Subcutaneous abdominal adipose tissue (tissue), 5 donors: ENCODE data around the gene LDB2.

Experiments used
- H3K27ac ChIP-seq: one replicate; pipeline ENCODE4 v1.7.0; 2013; ENCODE audit warnings: low read depth, mild to moderate bottlenecking, inconsistent platforms, low read length, moderate library complexity
- H3K27me3 ChIP-seq, 5 donors: one replicate each; pipeline ENCODE4 v1.7.0; 2013; ENCODE audit warnings: low read length in 5 of 5, inconsistent platforms in 1 of 5; ENCODE audit not compliant: control insufficient read depth in 5 of 5, insufficient read depth in 4 of 5
- H3K36me3 ChIP-seq, 5 donors: one replicate each; pipeline ENCODE4 v1.7.0; 2013; ENCODE audit warnings: low read length in 5 of 5; ENCODE audit not compliant: control insufficient read depth in 5 of 5, insufficient read depth in 5 of 5
- H3K4me1 ChIP-seq, 5 donors: one replicate each; pipeline ENCODE4 v1.7.0; 2013; ENCODE audit warnings: low read length in 5 of 5, mild to moderate bottlenecking in 3 of 5, moderate library complexity in 1 of 5; ENCODE audit not compliant: control insufficient read depth in 5 of 5, insufficient read depth in 5 of 5
- H3K4me3 ChIP-seq, 5 donors: one replicate each; pipeline ENCODE4 v1.7.0; 2013; ENCODE audit warnings: low read length in 5 of 5, low read depth in 1 of 5
- H3K9ac ChIP-seq, 5 donors: one replicate each; pipeline ENCODE4 v1.7.0; 2013; ENCODE audit warnings: low read length in 5 of 5, mild to moderate bottlenecking in 4 of 5, moderate library complexity in 3 of 5
- H3K9me3 ChIP-seq, 5 donors: one replicate each; pipeline ENCODE4 v1.7.0; 2013; ENCODE audit warnings: low read length in 5 of 5; ENCODE audit not compliant: control insufficient read depth in 5 of 5
- donor health status: healthy.
- donor health status: healthy.
- donor health status: healthy.
- donor health status: healthy.
- donor health status: healthy.

Gene LDB2

GRCh38 chr4:16866974-16867373 lies 31.5 kb downstream of the LDB2 start:
- Histone ChIP-seq H3K4me1 (peaks cover 0 to 36% (median 0%) of the 10 kb centered on the region in 5 donors), H3K4me3 (no peak overlapping the region), H3K27me3 (no peaks in the 10 kb centered on the region), H3K27ac (peak overlapping the region; percentile 34), H3K36me3 (peaks cover 0 to 2% (median 0%) of the 10 kb centered on the region in 5 donors), H3K9me3 (no peaks in the 10 kb centered on the region), H3K9ac (no peak overlapping the region)

DNA sequence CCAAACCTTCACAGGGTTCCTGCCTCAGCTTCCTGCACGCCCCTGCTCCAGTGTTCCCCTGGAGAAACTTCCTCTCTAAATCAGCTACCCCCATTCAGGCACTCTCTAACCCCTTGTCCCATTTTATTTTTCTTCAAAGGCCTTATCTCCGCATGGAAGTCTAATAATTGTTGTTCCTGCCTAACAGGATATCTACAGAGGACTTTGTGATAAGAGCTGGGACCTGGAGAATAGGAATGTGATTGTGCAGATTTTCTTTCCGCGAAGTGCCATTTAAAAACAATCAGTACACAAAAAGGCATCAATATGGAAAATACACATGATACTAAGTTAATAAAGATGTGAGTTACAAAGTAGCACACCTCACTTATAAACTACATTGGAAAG lies 32.6 kb downstream of the LDB2 start:
- Histone ChIP-seq H3K27me3 (no peaks in the 10 kb centered on the region), H3K4me3 (no peak overlapping the region), H3K27ac (peak overlapping the region; percentile 82), H3K9ac (no peak overlapping the region), H3K4me1 (peaks cover 0 to 46% (median 0%) of the 10 kb centered on the region in 5 donors), H3K36me3 (peaks cover 0 to 2% (median 0%) of the 10 kb centered on the region in 5 donors), H3K9me3 (no peaks in the 10 kb centered on the region)

DNA sequence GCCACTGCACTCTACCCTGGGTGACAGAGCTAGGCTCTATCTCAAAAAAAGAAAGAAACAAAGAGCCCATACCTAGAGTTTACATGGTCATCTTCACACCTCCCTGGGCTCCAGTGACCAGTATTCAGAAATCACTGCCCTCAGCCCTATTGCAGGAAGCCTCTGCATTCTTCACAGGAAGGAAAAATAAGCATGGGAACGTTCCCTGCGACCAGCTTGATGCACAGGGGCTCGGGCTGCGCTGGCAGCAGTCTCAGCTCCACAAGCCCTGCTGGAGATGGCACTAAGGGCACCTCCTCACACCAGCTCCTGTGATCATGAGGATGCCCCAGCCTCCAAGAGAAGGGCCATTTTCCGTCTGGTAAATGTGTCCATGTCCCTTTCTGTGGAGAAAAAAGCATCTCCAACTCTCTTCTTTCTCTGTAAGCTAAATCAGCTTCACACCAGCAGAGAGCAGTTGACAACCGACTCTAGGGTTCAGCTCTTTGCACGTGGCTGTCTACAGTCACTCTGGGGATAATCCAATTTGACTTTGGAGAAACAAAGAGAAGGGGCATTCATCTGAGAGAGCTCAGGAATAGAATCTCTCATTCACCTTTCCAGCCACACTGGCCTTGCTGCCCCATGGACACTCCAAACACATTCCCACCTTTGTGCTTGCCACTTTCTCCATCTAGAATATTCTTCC lies 33.1 kb downstream of the LDB2 start:
- Histone ChIP-seq H3K4me3 (no peak overlapping the region), H3K4me1 (peaks cover 0 to 50% (median 2%) of the 10 kb centered on the region in 5 donors), H3K9ac (no peak overlapping the region), H3K27me3 (no peaks in the 10 kb centered on the region), H3K36me3 (peaks cover 0 to 2% (median 0%) of the 10 kb centered on the region in 5 donors), H3K9me3 (no peaks in the 10 kb centered on the region), H3K27ac (peak overlapping the region; percentile 82)

DNA sequence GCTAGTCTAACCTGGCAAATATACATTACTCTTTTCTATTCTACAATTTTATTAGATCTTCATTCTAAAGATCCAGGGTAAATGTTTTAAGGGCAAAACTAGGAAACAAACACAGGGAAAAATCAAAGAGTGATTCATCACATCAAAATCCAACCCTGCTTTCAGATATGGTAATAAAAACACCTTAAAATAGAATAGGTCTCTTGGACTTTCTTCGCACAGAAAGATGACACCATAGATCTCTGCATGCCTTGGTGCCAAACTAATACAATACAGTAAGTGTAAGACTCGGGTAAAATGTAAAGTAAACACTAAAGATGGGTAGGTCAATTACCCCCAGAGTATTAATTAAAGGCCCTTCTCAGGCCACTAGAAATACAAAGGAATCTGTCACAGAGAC lies 34.2 kb downstream of the LDB2 start:
- Histone ChIP-seq H3K27ac (peak overlapping the region; percentile 82), H3K9me3 (no peaks in the 10 kb centered on the region), H3K27me3 (no peaks in the 10 kb centered on the region), H3K4me1 (peaks cover 0 to 61% (median 2%) of the 10 kb centered on the region in 5 donors), H3K9ac (no peak overlapping the region), H3K4me3 (no peak overlapping the region), H3K36me3 (peaks cover 0 to 2% (median 0%) of the 10 kb centered on the region in 5 donors)

DNA sequence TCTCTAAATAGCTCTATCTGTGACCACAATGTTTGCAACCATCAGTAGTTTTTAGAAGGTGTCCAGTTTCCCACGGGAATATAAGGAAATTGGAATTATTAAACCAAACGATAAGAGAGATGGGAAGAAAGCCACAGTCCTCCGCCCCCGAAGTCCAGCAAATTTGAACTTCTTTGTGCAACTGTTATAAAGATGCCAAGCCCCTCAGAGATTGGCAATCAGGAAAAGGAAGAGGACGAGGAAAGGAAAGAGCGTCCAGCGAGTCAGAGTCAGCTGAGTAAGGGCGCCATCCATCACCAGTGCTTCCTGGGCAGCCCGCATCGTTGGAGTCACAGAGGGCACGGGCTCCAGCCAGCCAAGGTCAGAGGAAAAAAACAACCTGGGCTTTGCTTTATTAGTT lies 35.7 kb downstream of the LDB2 start:
- peak overlapping the region; percentile 37 for H3K27ac ChIP-seq
- H3K4me3 ChIP-seq = no peak overlapping the region
- H3K36me3 ChIP-seq = no peaks in the 10 kb centered on the region
- no peaks in the 10 kb centered on the region for H3K9me3 ChIP-seq
- H3K9ac ChIP-seq = no peak overlapping the region
- peaks cover 0 to 66% (median 2%) of the 10 kb centered on the region in 5 donors for H3K4me1 ChIP-seq
- no peaks in the 10 kb centered on the region for H3K27me3 ChIP-seq

DNA sequence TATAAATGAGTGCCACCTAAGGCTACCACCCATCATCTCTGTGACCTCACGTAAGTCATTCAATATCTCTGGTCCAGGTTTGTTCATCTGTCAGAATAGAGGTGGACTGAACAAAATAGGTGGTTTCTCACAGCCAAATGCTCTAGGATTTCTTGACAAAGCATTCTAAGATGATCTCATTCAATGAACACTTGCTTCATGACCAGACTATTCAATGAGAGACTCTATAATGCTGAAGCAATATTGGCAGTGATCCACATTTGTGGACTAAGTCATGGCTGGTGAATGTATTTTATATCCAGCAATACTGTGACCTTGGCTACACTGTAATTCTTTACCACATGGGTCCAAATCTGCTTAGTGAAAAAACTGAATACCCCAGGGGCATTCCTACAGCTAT lies 37.9 kb downstream of the LDB2 start:
- Histone ChIP-seq H3K4me3 (no peak overlapping the region), H3K27me3 (no peaks in the 10 kb centered on the region), H3K9ac (no peak overlapping the region), H3K9me3 (no peaks in the 10 kb centered on the region), H3K36me3 (no peaks in the 10 kb centered on the region), H3K4me1 (peaks cover 0 to 62% (median 2%) of the 10 kb centered on the region in 5 donors), H3K27ac (peak overlapping the region; percentile 57)

- Histone ChIP-seq H3K4me3 (no peak overlapping the region), H3K27ac (peak overlapping the region; percentile 57), H3K4me1 (peaks cover 0 to 51% (median 2%) of the 10 kb centered on the region in 5 donors), H3K9me3 (no peaks in the 10 kb centered on the region), H3K27me3 (no peaks in the 10 kb centered on the region), H3K9ac (peak overlapping the region in 1 of 5 donors; percentile 6), H3K36me3 (no peaks in the 10 kb centered on the region)
These were observed 39.4 kb downstream of the LDB2 start for GRCh38 chr4:16859031-16859430.

DNA sequence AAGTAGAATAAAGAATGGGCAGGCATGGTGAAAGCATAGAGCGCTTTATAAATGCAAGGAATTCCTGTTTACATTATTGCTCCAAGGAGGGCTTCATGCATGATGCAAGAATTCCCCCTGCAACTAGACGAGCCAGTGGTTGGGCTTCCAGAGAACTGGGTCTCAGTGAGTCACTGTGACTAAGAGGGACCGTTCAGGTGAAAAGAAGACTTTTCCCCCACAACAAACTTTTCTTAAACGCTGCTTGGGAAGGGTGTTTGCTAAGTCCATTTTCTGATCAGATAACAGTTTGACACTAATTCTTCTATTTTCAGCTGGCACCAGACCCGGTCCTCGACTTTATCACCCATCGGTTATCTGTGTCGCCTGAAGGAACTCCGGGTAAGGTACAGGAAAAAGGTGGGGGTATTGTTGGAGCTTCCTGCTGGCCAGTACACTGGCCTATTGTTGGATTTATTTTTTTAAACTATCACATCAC lies 40.1 kb downstream of the LDB2 start:
- Histone ChIP-seq H3K9ac (no peak overlapping the region), H3K27ac (peak overlapping the region; percentile 57), H3K27me3 (no peaks in the 10 kb centered on the region), H3K4me1 (peaks cover 0 to 46% (median 2%) of the 10 kb centered on the region in 5 donors), H3K9me3 (no peaks in the 10 kb centered on the region), H3K36me3 (no peaks in the 10 kb centered on the region), H3K4me3 (no peak overlapping the region)

GRCh38 chr4:16857425-16857824 lies 41.0 kb downstream of the LDB2 start:
- H3K9ac ChIP-seq = no peak overlapping the region
- peaks cover 0 to 39% (median 2%) of the 10 kb centered on the region in 5 donors for H3K4me1 ChIP-seq
- H3K9me3 ChIP-seq = no peaks in the 10 kb centered on the region
- no peaks in the 10 kb centered on the region for H3K36me3 ChIP-seq
- H3K27ac ChIP-seq = peak overlapping the region; percentile 73
- H3K27me3 ChIP-seq = no peaks in the 10 kb centered on the region
- no peak overlapping the region for H3K4me3 ChIP-seq

- no peaks in the 10 kb centered on the region for H3K27me3 ChIP-seq
- H3K4me1 ChIP-seq = peaks cover 0 to 22% (median 0%) of the 10 kb centered on the region in 5 donors
- H3K9ac ChIP-seq = no peak overlapping the region
- no peaks in the 10 kb centered on the region for H3K36me3 ChIP-seq
- H3K4me3 ChIP-seq = no peak overlapping the region
- H3K27ac ChIP-seq = no peak overlapping the region
- no peaks in the 10 kb centered on the region for H3K9me3 ChIP-seq
These were observed 44.8 kb downstream of the LDB2 start for GRCh38 chr4:16853640-16854039.
